Colonic mucosa (tissue), 4 donors: Measurements from ENCODE around the gene PCDHGB6. TPM values are rescaled to one million over a fixed set of nuclear protein-coding genes. Genes with fewer than 3 reads are reported as not detected.

Experiments used
- DNase-seq: peaks from one replicate; pipeline ENCODE4 v3.0.0-alpha.2; 2020
- H3K27ac ChIP-seq: fragments of 200-600 bp; one replicate; pipeline ENCODE4 v1.8.0; 2021
- H3K27me3 ChIP-seq: fragments of 200-600 bp; one replicate; pipeline ENCODE4 v1.8.0; 2021
- H3K36me3 ChIP-seq: fragments of 200-600 bp; one replicate; pipeline ENCODE4 v1.8.0; 2021
- H3K4me1 ChIP-seq: fragments of 200-600 bp; one replicate; pipeline ENCODE4 v1.8.0; 2021; ENCODE audit warnings: mild to moderate bottlenecking
- H3K4me3 ChIP-seq: fragments of 200-600 bp; one replicate; pipeline ENCODE4 v1.8.0; 2021
- H3K9ac ChIP-seq, 2 donors: one replicate each; pipeline ENCODE4 v1.7.0; 2013; ENCODE audit warnings: control low read depth in 2 of 2, low read depth in 2 of 2, low read length in 2 of 2
- H3K9me3 ChIP-seq: fragments of 200-600 bp; one replicate; pipeline ENCODE4 v1.8.0; 2021
- CTCF ChIP-seq: fragments of 200-600 bp; IDR thresholded peaks from one replicate; pipeline ENCODE4 v1.8.0; 2022; ENCODE audit warnings: antibody characterized with exemption, mild to moderate bottlenecking
- intact Hi-C: fragments of 100-400 bp; cut with DNase I; formaldehyde crosslinking; loops from one replicate; pipeline ENCODE4 v1.14.1; 2022
- total RNA-seq, 2 donors: library from RNA; stranded (reverse); fragmentation: NEBNext Ultra II Directional in 1 of 2; extraction: Animal tissue kit (Norgen Biotek cat#: 25700) in 1 of 2; gene quantifications; one replicate each; pipeline ENCODE4 v1.2.1, GENCODE V29; 2021
- donor health status: healthy.
- donor health status: DM: no; HTN: no; CAD: no.
- donor health status: DM: no; HTN: no; CAD: no.

Gene PCDHGB6
- total RNA-seq, 2 donors from 2014 or later: 1.0 to 1.8 TPM

GRCh38 chr5:141366016-141366896 lies 41.6 kb upstream of the PCDHGB6 start:
- no peaks in the 10 kb centered on the region for H3K4me1 ChIP-seq
- no peak overlapping the region for H3K27ac ChIP-seq
- intact Hi-C loops: no loop called here
- no peak for TF ChIP-seq CTCF
- H3K9me3 ChIP-seq: no peaks in the 10 kb centered on the region
- no peak overlapping the region for H3K9ac ChIP-seq
- H3K36me3 ChIP-seq: no peaks in the 10 kb centered on the region
- H3K4me3 ChIP-seq: no peak overlapping the region
- no peaks in the 10 kb centered on the region for H3K27me3 ChIP-seq
- DNase-seq: no peak

- no peak for DNase-seq
- no peaks in the 10 kb centered on the region for H3K4me1 ChIP-seq
- no peaks in the 10 kb centered on the region for H3K27me3 ChIP-seq
- no peak for TF ChIP-seq CTCF
- H3K9me3 ChIP-seq: peaks cover 13% of the 10 kb centered on the region
- no peak within 1 kb of the TSS for H3K4me3 ChIP-seq
- intact Hi-C loops: no loop called here
- H3K27ac ChIP-seq: no peak within 1 kb of the TSS
- no peaks in the 10 kb centered on the region for H3K36me3 ChIP-seq
- no peak within 1 kb of the TSS for H3K9ac ChIP-seq
Observed at GRCh38 chr5:141369994-141370848, 37.6 kb upstream of the PCDHGB6 start, which contains the start of gene PCDHGB3. TSS of gene PCDHGB3 (plus strand) at chr5:141370242. CDS start at chr5:141370395, 153 bp downstream.

- DNase-seq: no peak
- H3K9ac ChIP-seq: no peak overlapping the region
- no peaks in the 10 kb centered on the region for H3K27me3 ChIP-seq
- H3K9me3 ChIP-seq: peaks cover 13% of the 10 kb centered on the region
- H3K27ac ChIP-seq: no peak overlapping the region
- no peak for TF ChIP-seq CTCF
- H3K4me1 ChIP-seq: no peaks in the 10 kb centered on the region
- H3K36me3 ChIP-seq: no peaks in the 10 kb centered on the region
- intact Hi-C loops: no loop called here
- no peak overlapping the region for H3K4me3 ChIP-seq
Observed at GRCh38 chr5:141371572-141372475, 36.0 kb upstream of the PCDHGB6 start.

GRCh38 chr5:141373673-141374317 lies 34.0 kb upstream of the PCDHGB6 start, which contains the start of gene PCDHGA6:
TSS of gene PCDHGA6 (plus strand) at chr5:141373891. CDS start at chr5:141374084, 193 bp downstream.
- DNase-seq: no peak
- Histone ChIP-seq H3K27ac (no peak within 1 kb of the TSS), H3K27me3 (no peaks in the 10 kb centered on the region), H3K9me3 (peaks cover 13% of the 10 kb centered on the region), H3K36me3 (no peaks in the 10 kb centered on the region), H3K4me3 (no peak within 1 kb of the TSS), H3K4me1 (no peaks in the 10 kb centered on the region), H3K9ac (no peak within 1 kb of the TSS)
- intact Hi-C loops: no loop called here
- no peak for TF ChIP-seq CTCF
